A549 (cell line): ENCODE data around the gene GIT1. TPM values are rescaled to one million over a fixed set of nuclear protein-coding genes. Genes with fewer than 3 reads are reported as not detected.

Experiments
- ATAC-seq, 2 experiments: fragments of 200-7000 bp in 1 of 2; fragments of >200 bp in 1 of 2; cut with Nextera tagmentation in 1 of 2; cut with Tn5 transposase in 1 of 2; 3 replicates each; pipeline versions ENCODE4 v1.8.0 to v1.9.1; 2018 to 2020; ENCODE audit warnings: mild to moderate bottlenecking in 1 of 2, moderate library complexity in 1 of 2
- CTCF ChIA-PET: fragments of 300-600 bp; sonication (Branson Sonifier 250); formaldehyde crosslinking; extraction: SDS; loops from one replicate; lab custom pipeline; 2021; ENCODE audit warnings: antibody characterized with exemption, inconsistent platforms; lab: Yijun Ruan, JAX
- POLR2A ChIA-PET: fragments of 350-600 bp; formaldehyde crosslinking; extraction: SDS; loops from one replicate; lab custom pipeline; 2021; ENCODE audit warnings: antibody characterized with exemption, inconsistent platforms; lab: Yijun Ruan, JAX
- DNase-seq, 2 experiments: peaks; one replicate each; pipeline versions ENCODE4 v3.0.0 to v3.0.0-alpha.2; 2011 to 2016; ENCODE audit warnings: low read depth in 1 of 2, low spot score in 1 of 2
- FAIRE-seq: peaks from 2 replicates; lab custom pipeline; 2011; peaks lifted over from hg19 to GRCh38; lab: Jason Lieb, UNC
- H3K27ac ChIP-seq, 2 experiments: fragments of >200 bp; sonication (Bioruptor Twin); formaldehyde crosslinking; 3 replicates each; pipeline ENCODE4 v1.5.1; 2016 to 2017
- H3K4me1 ChIP-seq: fragments of >200 bp; sonication (Bioruptor Twin); formaldehyde crosslinking; 3 replicates; pipeline ENCODE4 v1.6.1; 2016
- H3K4me2 ChIP-seq: fragments of >200 bp; sonication (Bioruptor Twin); formaldehyde crosslinking; 3 replicates; pipeline ENCODE4 v1.6.1; 2016
- H3K4me3 ChIP-seq: fragments of >200 bp; sonication (Bioruptor Twin); formaldehyde crosslinking; 3 replicates; pipeline ENCODE4 v1.5.1; 2016
- H3K9me3 ChIP-seq: fragments of >200 bp; sonication (Bioruptor Twin); formaldehyde crosslinking; 3 replicates; pipeline ENCODE4 v1.6.1; 2016
- BHLHE40 ChIP-seq: IDR thresholded peaks from 2 replicates; pipeline ENCODE4 v1.6.1; 2012; ENCODE audit warnings: low read depth, low read length, inconsistent platforms
- CHD2 ChIP-seq: fragments of 150-350 bp; IDR thresholded peaks from 2 replicates; pipeline ENCODE4 v1.6.1; 2014; ENCODE audit warnings: low read length; ENCODE audit not compliant: partially characterized antibody
- CHD4 ChIP-seq: fragments of 200-600 bp; sonication (generic); IDR thresholded peaks from 2 replicates; pipeline ENCODE4 v1.6.1; 2016; ENCODE audit warnings: antibody characterized with exemption, mild to moderate bottlenecking, borderline replicate concordance
- EHF ChIP-seq: fragments of 250-450 bp; sonication (Bioruptor Pico); IDR thresholded peaks from 2 replicates; pipeline ENCODE4 v1.5.0; 2020; ENCODE audit warnings: mild to moderate bottlenecking
- ELK1 ChIP-seq: fragments of 150-350 bp; IDR thresholded peaks from 2 replicates; pipeline ENCODE4 v1.6.1; 2014; ENCODE audit warnings: low read depth, mild to moderate bottlenecking, low read length
- EP300 ChIP-seq, 2 experiments: fragments of >200 bp; sonication (Bioruptor Twin); formaldehyde crosslinking; IDR thresholded peaks; 2 replicates in 1 of 2; 3 replicates in 1 of 2; pipeline ENCODE4 v1.6.1; 2016 to 2017
- FOSL2 ChIP-seq, 2 experiments: fragments of 450-650 bp in 1 of 2; fragments of >200 bp in 1 of 2; sonication (Bioruptor Twin) in 1 of 2; formaldehyde crosslinking; IDR thresholded peaks; 2 replicates each; pipeline versions ENCODE4 v1.5.0 to v1.6.1; 2016 to 2020; ENCODE audit warnings: mild to moderate bottlenecking in 1 of 2, moderate library complexity in 1 of 2
- FOXS1 ChIP-seq: fragments of 250-450 bp; sonication (Bioruptor Pico); IDR thresholded peaks from 2 replicates; pipeline ENCODE4 v1.5.0; 2020; ENCODE audit warnings: mild to moderate bottlenecking, moderate library complexity
- HEYL ChIP-seq: fragments of 250-450 bp; sonication (Bioruptor Pico); IDR thresholded peaks from 2 replicates; pipeline ENCODE4 v1.8.0; 2021; ENCODE audit warnings: mild to moderate bottlenecking, moderate library complexity
- JUNB ChIP-seq: fragments of >200 bp; sonication (Bioruptor Twin); formaldehyde crosslinking; IDR thresholded peaks from 2 replicates; pipeline ENCODE4 v1.6.1; 2016
- MAZ ChIP-seq: fragments of 150-350 bp; IDR thresholded peaks from 2 replicates; pipeline ENCODE4 v1.6.1; 2014; ENCODE audit warnings: antibody characterized with exemption, low read depth, low read length, borderline replicate concordance
- PBX3 ChIP-seq: IDR thresholded peaks from 2 replicates; pipeline ENCODE4 v1.6.1; 2012
- PHF8 ChIP-seq: fragments of 200-600 bp; sonication (generic); IDR thresholded peaks from 2 replicates; pipeline ENCODE4 v1.6.1; 2016; ENCODE audit warnings: low read depth, mild to moderate bottlenecking, antibody characterized with exemption, moderate library complexity, borderline replicate concordance
- RAD21 ChIP-seq, 2 experiments: fragments of >200 bp in 1 of 2; sonication (Bioruptor Twin) in 1 of 2; formaldehyde crosslinking in 1 of 2; IDR thresholded peaks in 1 of 2; conservative IDR thresholded peaks in 1 of 2; 2 replicates in 1 of 2; 3 replicates in 1 of 2; pipeline ENCODE4 v1.6.1; 2012 to 2018; ENCODE audit warnings: inconsistent platforms in 1 of 2
- RCOR1 ChIP-seq: fragments of 150-350 bp; IDR thresholded peaks from 2 replicates; pipeline ENCODE4 v1.6.1; 2014; ENCODE audit warnings: antibody characterized with exemption, low read length, low read depth
- RNF2 ChIP-seq: fragments of 200-600 bp; sonication (generic); IDR thresholded peaks from 2 replicates; pipeline ENCODE4 v1.6.1; 2016; ENCODE audit warnings: low read depth, mild to moderate bottlenecking, antibody characterized with exemption, moderate library complexity, borderline replicate concordance
- TFCP2L1 ChIP-seq: fragments of 250-450 bp; sonication (Bioruptor Pico); IDR thresholded peaks from 2 replicates; pipeline ENCODE4 v1.5.0; 2021; ENCODE audit warnings: mild to moderate bottlenecking
- TP53 ChIP-seq: fragments of 250-450 bp; sonication (Bioruptor Pico); IDR thresholded peaks from 2 replicates; pipeline ENCODE4 v1.5.0; 2021; ENCODE audit warnings: mild to moderate bottlenecking, moderate library complexity
- ZFP36 ChIP-seq: fragments of 450-650 bp; IDR thresholded peaks from 2 replicates; pipeline ENCODE4 v1.6.1; 2014; ENCODE audit warnings: borderline replicate concordance; ENCODE audit not compliant: partially characterized antibody
- ZNF302 ChIP-seq: fragments of 250-450 bp; sonication (Bioruptor Pico); IDR thresholded peaks from 2 replicates; pipeline ENCODE4 v1.9.0; 2021; ENCODE audit warnings: inconsistent platforms, mild to moderate bottlenecking, moderate library complexity
- WGBS: methylation state at CpG from one replicate; pipeline ENCODE4 v1.1.6; 2017; ENCODE audit errors: missing lambda C conversion rate; 5-methylcytosine and 5-hydroxymethylcytosine counted together
- polyA plus RNA-seq, 4 experiments: library from polyadenylated mRNA; depleted of rRNA in 3 of 4; stranded (reverse); fragments of >200 nt; fragmentation: RNase III in 1 of 4; extraction: RNeasy Plus Mini Kit Qiagen cat#74134 plus additional on column Dnase treatment in 1 of 4; gene quantifications; 2 replicates in 3 of 4; 3 replicates in 1 of 4; pipeline ENCODE4 v1.2.3, GENCODE V29; 2011 to 2017
- TF ChIP-seq, protein P1 (sequence below): fragments of >200 bp; sonication (Bioruptor Twin); formaldehyde crosslinking; IDR thresholded peaks from 3 replicates; pipeline ENCODE4 v1.6.1; 2016
- TF ChIP-seq, protein P2 (sequence below): fragments of 450-650 bp; IDR thresholded peaks from 2 replicates; pipeline ENCODE4 v1.6.1; 2014; ENCODE audit warnings: antibody characterized with exemption
- TF ChIP-seq, protein P3 (sequence below): IDR thresholded peaks from 2 replicates; pipeline ENCODE4 v1.6.1; 2012

GIT1 gene
- polyA plus RNA-seq, 2 of the 4 experiments (the other 2 are of a cell fraction): 47.8 to 53.0 TPM

DNA sequence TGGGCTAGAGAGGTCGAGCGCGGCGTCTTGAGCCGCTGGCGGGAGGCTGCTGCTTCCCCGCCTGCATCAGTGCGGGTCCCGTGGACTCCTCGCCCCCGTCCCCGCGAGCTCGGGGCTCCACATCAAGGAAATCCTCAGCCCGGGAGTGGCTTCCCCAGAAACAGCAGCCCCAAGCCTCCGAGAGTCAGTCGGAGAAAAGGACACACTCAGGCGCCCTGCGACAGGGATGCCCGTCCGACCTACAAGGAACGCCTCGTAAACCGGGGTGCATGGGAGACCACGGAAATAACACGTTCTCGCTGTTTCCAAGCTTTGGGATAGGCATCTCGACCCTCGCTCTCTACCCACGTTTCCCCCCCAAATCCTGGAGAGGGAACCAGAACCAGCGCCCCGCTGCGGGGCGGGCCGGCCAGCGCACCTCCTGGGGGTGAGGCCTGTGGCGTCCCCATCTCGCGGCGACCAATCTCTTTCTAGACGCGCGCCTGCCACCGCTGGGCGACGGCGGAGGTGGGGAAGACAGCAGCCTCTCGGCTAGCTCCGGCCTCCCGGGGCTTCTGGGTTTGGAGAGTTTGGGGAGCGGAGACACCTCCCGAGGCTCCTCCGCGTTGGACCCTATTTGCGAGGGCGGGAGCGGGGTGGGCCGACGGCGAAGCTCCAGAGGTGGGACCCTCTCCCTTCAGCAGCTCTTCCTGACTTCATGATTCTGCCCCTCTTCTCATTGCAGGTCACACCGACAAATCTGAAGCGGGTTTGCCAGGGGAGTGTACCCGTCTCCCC, 21.7 kb downstream of the GIT1 start (continued):
- TF ChIP-seq TP53 (CRISPR knock-in tag) (no peak), ZFP36 (no peak), EHF (no peak), EP300 (IDR thresholded peaks at IDR 0.05) (no peak), MAZ (no peak), CHD4 (no peak), BHLHE40 (no peak), RCOR1 (no peak), ELK1 (no peak), RAD21 (conservative IDR thresholded peaks at IDR 0.05 in 1 of 2, IDR thresholded peaks at IDR 0.05 in 1 of 2) (peak in 1 of 2 experiments; percentile 35; a peak in 1 of 5 replicates), CHD2 (no peak), FOXS1 (CRISPR knock-in tag) (no peak), JUNB (no peak), TFCP2L1 (CRISPR knock-in tag) (no peak), FOSL2 (IDR thresholded peaks at IDR 0.05) (no peak), FOSL2 (CRISPR knock-in tag; IDR thresholded peaks at IDR 0.05) (no peak), RNF2 (peak; percentile 47; the same call in 1 of the 2 replicates)
- TF ChIP-seq, protein P1, sequence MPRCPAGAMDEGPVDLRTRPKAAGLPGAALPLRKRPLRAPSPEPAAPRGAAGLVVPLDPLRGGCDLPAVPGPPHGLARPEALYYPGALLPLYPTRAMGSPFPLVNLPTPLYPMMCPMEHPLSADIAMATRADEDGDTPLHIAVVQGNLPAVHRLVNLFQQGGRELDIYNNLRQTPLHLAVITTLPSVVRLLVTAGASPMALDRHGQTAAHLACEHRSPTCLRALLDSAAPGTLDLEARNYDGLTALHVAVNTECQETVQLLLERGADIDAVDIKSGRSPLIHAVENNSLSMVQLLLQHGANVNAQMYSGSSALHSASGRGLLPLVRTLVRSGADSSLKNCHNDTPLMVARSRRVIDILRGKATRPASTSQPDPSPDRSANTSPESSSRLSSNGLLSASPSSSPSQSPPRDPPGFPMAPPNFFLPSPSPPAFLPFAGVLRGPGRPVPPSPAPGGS: 0 out of 3 replicates have a peak, but pooled peaks have one; percentile 2
- TF ChIP-seq, protein P2, sequence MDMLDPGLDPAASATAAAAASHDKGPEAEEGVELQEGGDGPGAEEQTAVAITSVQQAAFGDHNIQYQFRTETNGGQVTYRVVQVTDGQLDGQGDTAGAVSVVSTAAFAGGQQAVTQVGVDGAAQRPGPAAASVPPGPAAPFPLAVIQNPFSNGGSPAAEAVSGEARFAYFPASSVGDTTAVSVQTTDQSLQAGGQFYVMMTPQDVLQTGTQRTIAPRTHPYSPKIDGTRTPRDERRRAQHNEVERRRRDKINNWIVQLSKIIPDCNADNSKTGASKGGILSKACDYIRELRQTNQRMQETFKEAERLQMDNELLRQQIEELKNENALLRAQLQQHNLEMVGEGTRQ: 0 out of 2 replicates have a peak, but pooled peaks have one; percentile 2

DNA sequence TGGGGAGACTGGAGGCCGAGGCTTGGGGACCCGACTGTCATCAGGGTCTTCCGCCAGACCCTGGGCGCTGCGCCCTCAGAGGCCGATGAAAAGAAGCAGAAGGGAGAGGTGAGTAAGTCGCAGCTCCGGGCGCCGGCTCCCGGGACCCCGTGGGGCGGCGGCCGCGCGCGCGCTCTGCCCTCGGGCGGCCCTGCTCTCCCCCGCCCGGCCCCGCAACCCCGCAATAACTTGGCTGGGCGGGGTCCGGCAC, 22.2 kb downstream of the GIT1 start:
- WGBS: 2% methylated on average over 23 of the region's 27 CpGs
- DNase-seq: no peak
- CTCF ChIA-PET: interaction anchor here (0.6 to 24.0 kb wide), 18 partner anchors 8 to 215 kb away, joined by 3 to 474 read pairs (median 6); partner anchors contain the start of genes ANKRD13B and CORO6
- no peak for TF ChIP-seq HEYL (CRISPR knock-in tag)
- TF ChIP-seq, protein P3, sequence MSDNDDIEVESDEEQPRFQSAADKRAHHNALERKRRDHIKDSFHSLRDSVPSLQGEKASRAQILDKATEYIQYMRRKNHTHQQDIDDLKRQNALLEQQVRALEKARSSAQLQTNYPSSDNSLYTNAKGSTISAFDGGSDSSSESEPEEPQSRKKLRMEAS: no peak
- no peak for TF ChIP-seq PBX3
- no peak for TF ChIP-seq CHD2
- TF ChIP-seq, protein P2: no peak
- TF ChIP-seq PHF8: no peak; the same call in 1 of the 2 replicates
- TF ChIP-seq ZNF302 (CRISPR knock-in tag): no peak
- peak overlapping the region; percentile 92 to 94 for H3K27ac ChIP-seq
- peak; percentile 5 to 38 for ATAC-seq
- H3K4me1 ChIP-seq: peaks cover 20% of the 10 kb centered on the region
- H3K4me3 ChIP-seq: peak overlapping the region; percentile 62
- FAIRE-seq: no peak
- H3K4me2 ChIP-seq: peak overlapping the region; percentile 83
- no peaks in the 10 kb centered on the region for H3K9me3 ChIP-seq
- POLR2A ChIA-PET: interaction anchor here (0.6 to 4.0 kb wide), 8 partner anchors 9 to 362 kb away, joined by 3 to 21 read pairs (median 4); partner anchors contain the start of gene ANKRD13B
